C4-2B (cell line): ENCODE measurements around the gene EIF4G1.
A peak's percentile ranks its signal among the peaks of the same experiment; 100 is the strongest.

Experiments
- H3K27ac ChIP-seq: fragments of 450-650 bp; 2 replicates; pipeline ENCODE4 v1.5.1; 2017
- CTCF ChIP-seq: fragments of 450-650 bp; conservative IDR thresholded peaks from 2 replicates; pipeline ENCODE4 v1.5.1; 2017; ENCODE audit warnings: mild to moderate bottlenecking
- ZFX ChIP-seq: fragments of 450-650 bp; IDR thresholded peaks from 2 replicates; pipeline ENCODE4 v1.6.1; 2017

Gene EIF4G1

GRCh38 chr3:184359610-184360009 lies 45.2 kb downstream of the EIF4G1 start:
- TF ChIP-seq ZFX (no peak), CTCF (no peak)
- no peak overlapping the region; the same call in 1 of the 2 replicates for H3K27ac ChIP-seq

- peak overlapping the region; percentile 96 for H3K27ac ChIP-seq
- no peak for TF ChIP-seq ZFX
- TF ChIP-seq CTCF, result no peak
Observed at GRCh38 chr3:184360070-184360928, 45.9 kb downstream of the EIF4G1 start.

- TF ChIP-seq ZFX (peak; percentile 55; the same call in 1 of the 2 replicates), CTCF (no peak)
- peak overlapping the region; percentile 96 for H3K27ac ChIP-seq
Observed at GRCh38 chr3:184360929-184361531, 46.6 kb downstream of the EIF4G1 start.

GRCh38 chr3:184361532-184361931 lies 47.1 kb downstream of the EIF4G1 start, which contains the start of the genes CLCN2 and POLR2H:
Gene CLCN2, minus strand, starts transcription at chr3:184361605. Its CDS starts 126 bp downstream, at chr3:184361479.
Gene POLR2H, plus strand, starts transcription at chr3:184361710. Its CDS starts 1,783 bp downstream, at chr3:184363493.
- TF ChIP-seq CTCF (no peak), ZFX (0 out of 2 replicates have a peak, but pooled peaks have one; percentile 32)
- H3K27ac ChIP-seq, result peak within 1 kb of the TSS; percentile 96

GRCh38 chr3:184361932-184362667 lies 47.7 kb downstream of the EIF4G1 start:
- peak overlapping the region; percentile 96 for H3K27ac ChIP-seq
- TF ChIP-seq CTCF, result no peak
- peak; percentile 38; the same call in 1 of the 2 replicates for TF ChIP-seq ZFX

- peak overlapping the region; percentile 96 for H3K27ac ChIP-seq
- peak; percentile 75; the same call in 1 of the 2 replicates for TF ChIP-seq ZFX
- peak; percentile 85 for TF ChIP-seq CTCF
Observed at GRCh38 chr3:184362668-184363546, 48.5 kb downstream of the EIF4G1 start.
